K562 (cell line): ENCODE results near the gene MYPN. TPM values are rescaled to one million over a fixed set of nuclear protein-coding genes. Genes with fewer than 3 reads are reported as not detected.

Source experiments
- ATAC-seq: fragments of 200-7000 bp; cut with Tn5 transposase; 3 replicates; pipeline ENCODE4 v1.9.1; 2020; ENCODE audit warnings: moderate library complexity
- BruUV-seq: library from RNA; stranded (reverse); fragments of 400-500 nt; replicated peaks from 2 replicates; lab custom pipeline; 2021; lab: Mats Ljungman, UMichigan
- CTCF ChIA-PET: fragments of 300-600 bp; formaldehyde crosslinking; extraction: SDS; loops from one replicate; lab custom pipeline; 2021; ENCODE audit warnings: low intra/inter-chr PET ratio; lab: Yijun Ruan, JAX
- POLR2A ChIA-PET: fragments of 300-600, 350-650 bp; sonication (Branson Sonifier 250); formaldehyde crosslinking; extraction: SDS; loops from one replicate; lab custom pipeline; 2021; ENCODE audit warnings: antibody characterized with exemption, inconsistent platforms; lab: Yijun Ruan, JAX
- DNase-seq, 4 experiments: peaks; one replicate each; pipeline versions ENCODE4 v3.0.0 to v3.0.0-alpha.2; 2011 to 2018; ENCODE audit warnings: low spot score in 3 of 4, mixed read lengths in 3 of 4; ENCODE audit errors: extremely low read depth in 1 of 4
- FAIRE-seq: peaks from 2 replicates; lab custom pipeline; 2011; peaks lifted over from hg19 to GRCh38; lab: Jason Lieb, UNC
- H2AFZ ChIP-seq: 2 replicates; pipeline ENCODE4 v1.6.0; 2011; ENCODE audit warnings: low read depth, low read length, control low read depth, inconsistent platforms
- H3K27ac ChIP-seq: fragments of 200-600 bp; 3 replicates; pipeline ENCODE4 v1.8.0; 2011; ENCODE audit warnings: low read depth, mild to moderate bottlenecking, control low read depth, inconsistent platforms, low read length, moderate library complexity, mixed read lengths; ENCODE audit errors: extremely low read depth
- H3K27me3 ChIP-seq, 2 experiments: fragments of 300-600 bp in 1 of 2; 2 replicates in 1 of 2; 3 replicates in 1 of 2; pipeline versions ENCODE4 v1.6.0 to v1.8.0; 2011; ENCODE audit warnings: inconsistent platforms in 2 of 2, low read length in 2 of 2, mild to moderate bottlenecking in 1 of 2, mixed read lengths in 1 of 2, moderate library complexity in 1 of 2; ENCODE audit not compliant: control insufficient read depth in 2 of 2, insufficient read depth in 2 of 2
- H3K36me3 ChIP-seq: fragments of 300-600 bp; 3 replicates; pipeline ENCODE4 v1.8.0; 2011; ENCODE audit warnings: mild to moderate bottlenecking, low read length, inconsistent platforms; ENCODE audit not compliant: control insufficient read depth, insufficient read depth
- H3K4me1 ChIP-seq, 2 experiments: fragments of 200-600 bp in 1 of 2; replicated peaks in 1 of 2; 2 replicates in 1 of 2; 3 replicates in 1 of 2; pipeline versions ENCODE4 v1.5.1 to v1.8.0; 2011; ENCODE audit warnings: inconsistent platforms in 2 of 2, low read length in 2 of 2, mild to moderate bottlenecking in 1 of 2, mixed read lengths in 1 of 2, moderate library complexity in 1 of 2; ENCODE audit not compliant: control insufficient read depth in 2 of 2, insufficient read depth in 2 of 2
- H3K4me2 ChIP-seq: 2 replicates; pipeline ENCODE4 v1.6.1; 2011; ENCODE audit warnings: low read length, control low read depth, inconsistent platforms, mixed read lengths; ENCODE audit not compliant: insufficient read depth
- H3K4me3 ChIP-seq: fragments of 200-600 bp; sonication (generic), shearing (Covaris generic); 2 replicates; pipeline ENCODE4 v1.5.1; 2016; ENCODE audit warnings: control low read depth, inconsistent platforms
- H3K79me2 ChIP-seq: fragments of 200-600 bp; 3 replicates; pipeline ENCODE4 v1.8.0; 2011; ENCODE audit warnings: low read length, inconsistent platforms; ENCODE audit not compliant: control insufficient read depth, insufficient read depth
- H3K9ac ChIP-seq, 2 experiments: 2 replicates each; pipeline versions ENCODE4 v1.6.0 to v1.6.1; 2011; ENCODE audit warnings: low read depth in 2 of 2, low read length in 2 of 2, control low read depth in 1 of 2, inconsistent platforms in 1 of 2, mild to moderate bottlenecking in 1 of 2, mixed read lengths in 1 of 2; ENCODE audit not compliant: insufficient read depth in 1 of 2
- H3K9me1 ChIP-seq: one replicate; pipeline ENCODE4 v1.6.0; 2011; ENCODE audit warnings: inconsistent platforms, mild to moderate bottlenecking, low read length, moderate library complexity; ENCODE audit not compliant: control insufficient read depth, insufficient read depth
- H3K9me3 ChIP-seq: replicated peaks from 2 replicates; pipeline ENCODE4 v1.5.1; 2011; ENCODE audit warnings: low read depth, low read length, inconsistent platforms; ENCODE audit not compliant: control insufficient read depth, insufficient read depth
- H4K20me1 ChIP-seq: replicated peaks from 2 replicates; pipeline ENCODE4 v1.6.1; 2011; ENCODE audit warnings: low read length, inconsistent platforms, mixed read lengths; ENCODE audit not compliant: control insufficient read depth, insufficient read depth
- BRF1 ChIP-seq: IDR thresholded peaks from 3 replicates; pipeline ENCODE4 v1.6.1; 2011; ENCODE audit warnings: borderline replicate concordance, mild to moderate bottlenecking; ENCODE audit not compliant: insufficient read length; ENCODE audit errors: extremely low read depth
- DNMT1 ChIP-seq: fragments of 450-650 bp; IDR thresholded peaks from 2 replicates; pipeline ENCODE4 v1.6.1; 2016; ENCODE audit warnings: antibody characterized with exemption, mild to moderate bottlenecking
- FOXJ2 ChIP-seq: fragments of 200-800 bp; sonication (Bioruptor generic); IDR thresholded peaks from 2 replicates; pipeline ENCODE4 v1.6.1; 2016; ENCODE audit warnings: missing genetic modification characterization, missing compliant biosample characterization
- HES1 ChIP-seq: fragments of 450-650 bp; IDR thresholded peaks from 2 replicates; pipeline ENCODE4 v1.6.1; 2016; ENCODE audit warnings: low read depth, mild to moderate bottlenecking, moderate library complexity
- SIRT6 ChIP-seq: IDR thresholded peaks from one replicate; pipeline ENCODE4 v1.6.1; 2012; ENCODE audit warnings: low read depth, mild to moderate bottlenecking, control low read depth, inconsistent platforms, low read length, moderate library complexity
- SMAD1 ChIP-seq: fragments of 150-350 bp; IDR thresholded peaks from 2 replicates; pipeline ENCODE4 v1.6.1; 2014; ENCODE audit warnings: low read length, low read depth; ENCODE audit not compliant: partially characterized antibody
- ZNF316 ChIP-seq: fragments of 450-650 bp; IDR thresholded peaks from 2 replicates; pipeline ENCODE4 v1.6.1; 2016
- WGBS: fragments of 100-300 bp; shearing (Covaris generic); methylation state at CpG from one replicate; pipeline ENCODE4 v1.1.6; 2016; ENCODE audit warnings: low coverage, mixed read lengths; ENCODE audit not compliant: insufficient coverage; ENCODE audit errors: missing lambda C conversion rate; 5-methylcytosine and 5-hydroxymethylcytosine counted together
- in situ Hi-C: fragments of 300-500 bp; cut with MboI; formaldehyde crosslinking; loops from 4 replicates; pipeline ENCODE4 v1.15.0; 2018; ENCODE audit warnings: inconsistent platforms, mixed read lengths
- intact Hi-C: fragments of 100-400 bp; cut with micrococcal nuclease; formaldehyde crosslinking; loops from 2 replicates; pipeline ENCODE4 v1.14.2; 2022
- polyA plus RNA-seq, 8 experiments: library from polyadenylated mRNA; depleted of rRNA in 4 of 8; stranded (reverse) in 5 of 8; unstranded in 3 of 8; fragments of >200 nt; fragmentation: Nextera tagmentation in 2 of 8; fragmentation: Illumina TruSeq in 1 of 8; extraction: Ambion mirVana in 2 of 8; extraction: Trizol in 1 of 8; gene quantifications; 2 replicates each; pipeline versions ENCODE4 v1.2.1 to v1.2.3, GENCODE V29; 2011 to 2014; ENCODE audit warnings: inconsistent platforms in 1 of 8, missing spikeins in 1 of 8
- total RNA-seq, 7 experiments: library from RNA; depleted of rRNA in 6 of 7; stranded (reverse); fragments of >200 nt in 6 of 7; fragmentation: Illumina TruSeq in 2 of 7; extraction: Trizol in 2 of 7; gene quantifications; 2 replicates each; pipeline versions ENCODE4 v1.2.1 to v1.2.3, GENCODE V29; 2011 to 2021; ENCODE audit warnings: low replicate concordance in 1 of 7

MYPN gene
- total and polyA plus RNA-seq, 9 of the 15 experiments (the other 6 are each of a cell fraction or from before 2014, with no cell fraction given) = not detected

GRCh38 chr10:68083953-68084352 is 25.3 kb upstream of the MYPN start:
- Histone ChIP-seq H3K9me3 (no peaks in the 10 kb centered on the region), H3K27me3 (no peaks in the 10 kb centered on the region; a peak in 1 of 5 replicates), H3K9ac (no peak overlapping the region), H3K4me1 (no peaks in the 10 kb centered on the region), H3K4me3 (no peak overlapping the region), H3K4me2 (no peak overlapping the region), H4K20me1 (no peaks in the 10 kb centered on the region), H3K9me1 (no peaks in the 10 kb centered on the region), H2AFZ (no peak overlapping the region), H3K79me2 (no peaks in the 10 kb centered on the region), H3K36me3 (no peaks in the 10 kb centered on the region), H3K27ac (no peak overlapping the region)
- no peak for TF ChIP-seq DNMT1
- no peak for TF ChIP-seq HES1
- no peak for TF ChIP-seq SIRT6
- TF ChIP-seq FOXJ2 (tag) = no peak
- no peak for TF ChIP-seq ZNF316
- TF ChIP-seq SMAD1 = no peak
- TF ChIP-seq BRF1 = no peak
- ChIA-PET POLR2A (interaction anchor here (0.6 kb wide), 1 partner anchor 140 kb away, joined by 4 read pairs; no protein-coding TSS in a partner anchor), CTCF (no interaction called here)
- FAIRE-seq (no peak), DNase-seq (no peak), ATAC-seq (no peak)
- no TSS peak for BruUV-seq
- intact Hi-C loops = loop anchor here (5.0 kb wide), 1 partner anchor 73 kb away; no protein-coding TSS in a partner anchor
- WGBS = 0% methylated on average over 1 of the region's 1 CpG
- in situ Hi-C loops = no loop called here
